Epithelial cell of proximal tubule (primary cell): ENCODE results near the gene DTX3. TPM values are rescaled to one million over a fixed set of nuclear protein-coding genes. Genes with fewer than 3 reads are reported as not detected.

Experiments
- DNase-seq: peaks from one replicate; pipeline ENCODE4 v3.0.0-alpha.2; 2011; ENCODE audit warnings: low read depth
- H3K4me3 ChIP-seq: 2 replicates; pipeline ENCODE4 v1.5.1; 2011; ENCODE audit warnings: low read depth, mild to moderate bottlenecking, low read length
- CTCF ChIP-seq: conservative IDR thresholded peaks from 2 replicates; pipeline ENCODE4 v1.5.1; 2012; ENCODE audit warnings: low read depth, mild to moderate bottlenecking, low read length
- total RNA-seq: library from RNA; depleted of rRNA; stranded (reverse); fragments of >200 nt; gene quantifications from 2 replicates; pipeline ENCODE4 v1.2.3, GENCODE V29; 2015

DTX3 gene
- total RNA-seq, 1 donor from 2014 or later = 8.1 TPM

- peak; percentile 89 for TF ChIP-seq CTCF
- no peak for DNase-seq
- H3K4me3 ChIP-seq = peak overlapping the region; percentile 41
These were observed 17.1 kb downstream of the DTX3 start for GRCh38 chr12:57621497-57622292.

- TF ChIP-seq CTCF = no peak
- no peak for DNase-seq
- no peak overlapping the region for H3K4me3 ChIP-seq
These were observed 17.9 kb downstream of the DTX3 start for GRCh38 chr12:57622293-57623245.

- no peak overlapping the region for H3K4me3 ChIP-seq
- TF ChIP-seq CTCF = no peak
- DNase-seq = no peak
These were observed 18.8 kb downstream of the DTX3 start for GRCh38 chr12:57623385-57623784.

GRCh38 chr12:57623811-57624390 is 19.3 kb downstream of the DTX3 start:
- no peak overlapping the region for H3K4me3 ChIP-seq
- no peak for TF ChIP-seq CTCF
- no peak for DNase-seq

GRCh38 chr12:57624441-57625220 is 20.0 kb downstream of the DTX3 start:
- no peak for DNase-seq
- no peak overlapping the region for H3K4me3 ChIP-seq
- no peak for TF ChIP-seq CTCF

- no peak for TF ChIP-seq CTCF
- DNase-seq = no peak
These were observed 20.8 kb downstream of the DTX3 start for GRCh38 chr12:57625261-57626032.

More at GRCh38 chr12:57625261-57626032, 20.8 kb downstream of the DTX3 start:
- H3K4me3 ChIP-seq = no peak overlapping the region
